Liver (tissue), 9 donors: ENCODE data around the gene LHPP. TPM values are rescaled to one million over a fixed set of nuclear protein-coding genes. Genes with fewer than 3 reads are reported as not detected.

ENCODE experiments used
- DNase-seq: peaks from one replicate; pipeline ENCODE4 v3.0.0-alpha.2; 2017; ENCODE audit warnings: low spot score
- H3K27ac ChIP-seq, 2 donors: one replicate each; pipeline ENCODE4 v1.7.0; 2013; ENCODE audit warnings: inconsistent platforms in 2 of 2, low read length in 2 of 2, control low read depth in 1 of 2, low read depth in 1 of 2, mild to moderate bottlenecking in 1 of 2
- H3K27me3 ChIP-seq, 4 donors: one replicate each; pipeline versions ENCODE4 v1.6.1 to v1.7.0; 2013; ENCODE audit warnings: low read length in 3 of 4, inconsistent platforms in 1 of 4, mild to moderate bottlenecking in 1 of 4, moderate library complexity in 1 of 4; ENCODE audit not compliant: control insufficient read depth in 4 of 4, insufficient read depth in 4 of 4
- H3K36me3 ChIP-seq, 4 donors: one replicate each; pipeline versions ENCODE4 v1.6.1 to v1.7.0; 2013; ENCODE audit warnings: low read length in 3 of 4, mild to moderate bottlenecking in 3 of 4, low read depth in 1 of 4, moderate library complexity in 1 of 4; ENCODE audit not compliant: control insufficient read depth in 4 of 4, insufficient read depth in 3 of 4
- H3K4me1 ChIP-seq, 4 donors: one replicate each; pipeline versions ENCODE4 v1.6.1 to v1.7.0; 2013; ENCODE audit warnings: low read length in 3 of 4, mild to moderate bottlenecking in 3 of 4, moderate library complexity in 1 of 4; ENCODE audit not compliant: control insufficient read depth in 4 of 4, insufficient read depth in 4 of 4
- H3K4me3 ChIP-seq, 3 donors: one replicate each; pipeline versions ENCODE4 v1.6.1 to v1.7.0; 2013; ENCODE audit warnings: low read length in 3 of 3, control low read depth in 1 of 3, low read depth in 1 of 3, mild to moderate bottlenecking in 1 of 3
- H3K9ac ChIP-seq, 2 donors: one replicate each; pipeline ENCODE4 v1.7.0; 2013; ENCODE audit warnings: low read length in 2 of 2, mild to moderate bottlenecking in 2 of 2, moderate library complexity in 2 of 2, control low read depth in 1 of 2, low read depth in 1 of 2
- H3K9me3 ChIP-seq, 4 donors: one replicate each; pipeline versions ENCODE4 v1.6.1 to v1.7.0; 2013; ENCODE audit warnings: low read length in 3 of 4; ENCODE audit not compliant: control insufficient read depth in 4 of 4
- CTCF ChIP-seq: fragments of 150-350 bp; IDR thresholded peaks from 2 replicates; pipeline ENCODE4 v1.5.1; 2017; ENCODE audit warnings: improper control_type of control experiment, low read depth, low read length; ENCODE audit not compliant: missing input control
- EGR1 ChIP-seq, 2 donors: IDR thresholded peaks; 2 replicates each; pipeline ENCODE4 v1.6.1; 2016 to 2018; ENCODE audit warnings: antibody characterized with exemption in 2 of 2, low read depth in 2 of 2
- GABPA ChIP-seq, 2 donors: IDR thresholded peaks in 1 of 2; conservative IDR thresholded peaks in 1 of 2; 2 replicates each; pipeline ENCODE4 v1.6.1; 2016; ENCODE audit warnings: antibody characterized with exemption in 2 of 2, mild to moderate bottlenecking in 1 of 2, moderate library complexity in 1 of 2
- HNF4A ChIP-seq, 2 donors: conservative IDR thresholded peaks; 2 replicates each; pipeline ENCODE4 v1.6.1; 2016; ENCODE audit warnings: antibody characterized with exemption in 2 of 2, mild to moderate bottlenecking in 2 of 2
- HNF4G ChIP-seq: IDR thresholded peaks from 2 replicates; pipeline ENCODE4 v1.6.1; 2016; ENCODE audit warnings: antibody characterized with exemption
- JUND ChIP-seq, 2 donors: IDR thresholded peaks; 2 replicates each; pipeline ENCODE4 v1.6.1; 2016; ENCODE audit warnings: antibody characterized with exemption in 2 of 2
- MAX ChIP-seq: IDR thresholded peaks from 2 replicates; pipeline ENCODE4 v1.6.1; 2016; ENCODE audit warnings: antibody characterized with exemption
- NR2F2 ChIP-seq: IDR thresholded peaks from 2 replicates; pipeline ENCODE4 v1.6.1; 2016; ENCODE audit warnings: antibody characterized with exemption
- RAD21 ChIP-seq, 2 donors: IDR thresholded peaks; 2 replicates each; pipeline ENCODE4 v1.6.1; 2016; ENCODE audit warnings: antibody characterized with exemption in 2 of 2, mild to moderate bottlenecking in 2 of 2
- REST ChIP-seq: IDR thresholded peaks from 2 replicates; pipeline ENCODE4 v1.6.1; 2016; ENCODE audit warnings: antibody characterized with exemption, mild to moderate bottlenecking
- SP1 ChIP-seq: IDR thresholded peaks from 2 replicates; pipeline ENCODE4 v1.6.1; 2018; ENCODE audit warnings: antibody characterized with exemption, mild to moderate bottlenecking
- YY1 ChIP-seq: IDR thresholded peaks from 2 replicates; pipeline ENCODE4 v1.6.1; 2016; ENCODE audit warnings: antibody characterized with exemption, mild to moderate bottlenecking
- ZBTB33 ChIP-seq: IDR thresholded peaks from 2 replicates; pipeline ENCODE4 v1.6.1; 2016; ENCODE audit warnings: antibody characterized with exemption
- WGBS: extraction: QIAGEN DNeasy Blood & Tissue Kit; methylation state at CpG from one replicate; pipeline ENCODE4 v1.1.7; 2013; 5-methylcytosine and 5-hydroxymethylcytosine counted together
- polyA plus RNA-seq, 2 donors: library from polyadenylated mRNA; stranded (reverse) in 1 of 2; unstranded in 1 of 2; fragments of 200-250 nt in 1 of 2; fragments of >200 nt in 1 of 2; fragmentation: Nextera tagmentation in 1 of 2; extraction: Ambion mirVana in 1 of 2; gene quantifications; one replicate each; pipeline versions ENCODE4 v1.2.1 to v1.2.3, GENCODE V29; 2013 to 2015
- total RNA-seq, 2 donors: library from RNA; depleted of rRNA; stranded (reverse); fragments of >200 nt; gene quantifications; one replicate each; pipeline ENCODE4 v1.2.3, GENCODE V29; 2014
- donor health status: healthy.
- donor health status: healthy.
- donor health status: healthy.
- donor health status: healthy.
- donor health status: healthy.

LHPP gene
- total and polyA plus RNA-seq, 4 donors, result 15.9 to 39.9 (median 26.2) TPM

- no peaks in the 10 kb centered on the region for H3K4me1 ChIP-seq
- no peaks in the 10 kb centered on the region for H3K9me3 ChIP-seq
- H3K27me3 ChIP-seq, result no peaks in the 10 kb centered on the region
- no peak for DNase-seq
- H3K36me3 ChIP-seq, result no peaks in the 10 kb centered on the region
- no peak overlapping the region for H3K4me3 ChIP-seq
- H3K27ac ChIP-seq, result no peak overlapping the region
- no peak overlapping the region for H3K9ac ChIP-seq
- 96% methylated on average over 9 of the region's 9 CpGs for WGBS
- TF ChIP-seq JUND (IDR thresholded peaks at IDR 0.05) (no peak), EGR1 (IDR thresholded peaks at IDR 0.05; ENCODE audit: low read depth in 2 of 2) (no peak), RAD21 (IDR thresholded peaks at IDR 0.05) (no peak), REST (no peak), MAX (no peak), NR2F2 (no peak), HNF4G (no peak), SP1 (no peak), CTCF (no peak), YY1 (no peak), HNF4A (conservative IDR thresholded peaks at IDR 0.05) (no peak), ZBTB33 (no peak), GABPA (IDR thresholded peaks at IDR 0.05 in 1 of 2, conservative IDR thresholded peaks at IDR 0.05 in 1 of 2) (no peak)
Measured at GRCh38 chr10:124530816-124531215, 69.2 kb downstream of the LHPP start.

- H3K27me3 ChIP-seq, result no peaks in the 10 kb centered on the region
- H3K9ac ChIP-seq, result no peak overlapping the region
- H3K27ac ChIP-seq, result no peak overlapping the region
- H3K4me3 ChIP-seq, result no peak overlapping the region
- TF ChIP-seq REST, result no peak
- WGBS, result 87% methylated on average over 11 of the region's 11 CpGs
- H3K4me1 ChIP-seq, result no peaks in the 10 kb centered on the region
- H3K9me3 ChIP-seq, result no peaks in the 10 kb centered on the region
- DNase-seq, result no peak
- H3K36me3 ChIP-seq, result no peaks in the 10 kb centered on the region
Measured at GRCh38 chr10:124532106-124532641, 70.6 kb downstream of the LHPP start.
